Activated CD4-positive, alpha-beta memory T cell treated with anti-CD3 and anti-CD28 coated beads, Interleukin-2, amount 10 ng/mL, durations not matched to agents 7 days and 5 days (primary cell): ENCODE data around the gene USH1G. TPM values are rescaled to one million over a fixed set of nuclear protein-coding genes. Genes with fewer than 3 reads are reported as not detected.
"Not testable (repeated sequence)": the region's sequence is repeated elsewhere in the genome, so short reads cannot be mapped to it uniquely, and the experiment has no call there.

Experiments used
- CTCF ChIA-PET: fragments of 350-600 bp; sonication (Branson Sonifier 250); formaldehyde crosslinking; loops from one replicate; lab custom pipeline; 2021; ENCODE audit warnings: antibody characterized with exemption, inconsistent platforms; lab: Charles Lee
- POLR2A ChIA-PET: fragments of 350-600 bp; sonication (Branson Sonifier 250); formaldehyde crosslinking; loops from one replicate; lab custom pipeline; 2021; ENCODE audit warnings: antibody characterized with exemption; lab: Charles Lee
- DNase-seq: peaks from one replicate; pipeline ENCODE4 v3.0.0-alpha.2; 2020
- H3K27ac Mint-ChIP-seq: one replicate; pipeline ENCODE4 v1.8.0; 2021; ENCODE audit warnings: mild to moderate bottlenecking, mixed read lengths
- H3K27me3 Mint-ChIP-seq: one replicate; pipeline ENCODE4 v1.8.0; 2021; ENCODE audit warnings: mixed read lengths
- H3K36me3 Mint-ChIP-seq: one replicate; pipeline ENCODE4 v1.8.0; 2021; ENCODE audit warnings: low read depth, mixed read lengths
- H3K4me1 Mint-ChIP-seq: one replicate; pipeline ENCODE4 v1.8.0; 2021; ENCODE audit warnings: mixed read lengths
- H3K4me3 Mint-ChIP-seq: one replicate; pipeline ENCODE4 v1.8.0; 2021; ENCODE audit warnings: mild to moderate bottlenecking, mixed read lengths
- H3K9me3 Mint-ChIP-seq: one replicate; pipeline ENCODE4 v1.8.0; 2021; ENCODE audit warnings: mixed read lengths
- total RNA-seq, 2 experiments: library from RNA; stranded (reverse); gene quantifications; one replicate each; pipeline ENCODE4 v1.2.3, GENCODE V29; 2021

The USH1G gene
- total RNA-seq, 2 experiments from 2014 or later, result not detected

DNA sequence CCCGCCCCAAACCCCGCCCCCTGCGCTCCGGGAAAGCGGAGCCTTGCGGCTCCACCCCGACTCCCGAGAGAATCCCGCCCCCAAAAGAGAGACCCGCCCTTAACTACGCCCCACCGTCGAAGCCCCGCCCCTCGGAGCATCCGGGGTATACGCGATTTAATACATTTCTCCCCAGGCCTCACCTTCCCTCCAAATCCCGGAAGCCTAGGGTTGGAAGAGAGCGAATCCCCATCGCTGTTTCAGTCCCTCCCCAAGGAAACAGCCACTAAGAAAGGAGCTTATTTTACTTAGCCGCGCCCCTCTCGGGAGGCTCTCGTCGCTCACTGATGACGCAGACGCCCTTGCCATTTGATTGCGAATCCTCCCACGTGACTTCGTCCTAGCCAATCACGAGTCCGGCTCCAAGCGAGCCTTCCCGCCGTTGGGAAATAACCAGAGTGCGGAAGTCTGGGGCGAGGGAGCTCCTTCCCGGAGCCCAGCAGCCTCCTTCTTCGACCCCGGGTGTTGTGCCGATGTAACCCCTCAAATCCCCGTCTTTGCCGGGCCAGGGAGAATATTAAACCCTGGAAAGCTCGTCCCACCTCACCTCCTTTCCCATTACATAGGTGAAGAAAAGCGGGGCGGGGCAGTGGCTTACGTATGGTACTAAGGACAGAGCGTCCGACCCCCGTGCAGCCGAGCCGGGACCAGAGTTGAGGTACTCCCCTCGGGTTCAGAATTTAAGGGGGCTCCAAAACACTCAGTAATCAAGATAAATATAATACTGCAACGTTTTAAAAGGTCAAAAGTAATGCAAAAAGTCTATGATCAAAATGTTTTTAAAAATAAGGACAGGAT lies 49.8 kb downstream of the USH1G start:
- DNase-seq, result peak; percentile 100
- Mint-ChIP-seq H3K9me3 (no peaks in the 10 kb centered on the region), H3K27me3 (no peaks in the 10 kb centered on the region), H3K4me3 (peak overlapping the region; percentile 96), H3K4me1 (peaks cover 40% of the 10 kb centered on the region), H3K36me3 (peaks cover 11% of the 10 kb centered on the region), H3K27ac (peak overlapping the region; percentile 86)
- POLR2A ChIA-PET, result interaction anchor here (0.8 to 2.5 kb wide), 44 partner anchors 9 to 583 kb away, joined by 3 to 18 read pairs (median 4); partner anchors contain the start of genes ATP5PD, FADS6, GGA3 and GRB2
- CTCF ChIA-PET, result interaction anchor here (0.6 to 3.9 kb wide), 17 partner anchors 9 to 397 kb away, joined by 3 to 33 read pairs (median 4); partner anchors contain the start of genes MIF4GD, OTOP2 and RAB37

GRCh38 chr17:74872313-74873036 lies 50.6 kb downstream of the USH1G start, which contains the start of gene FDXR:
TSS of gene FDXR (minus strand) at chr17:74872994. CDS start at chr17:74872944, 50 bp downstream.
- no peak for DNase-seq
- ChIA-PET CTCF (interaction anchor here (0.8 to 3.9 kb wide), 14 partner anchors 8 to 215 kb away, joined by 3 to 33 read pairs (median 4); partner anchors contain the start of gene OTOP2), POLR2A (interaction anchor here (0.8 to 2.5 kb wide), 44 partner anchors 8 to 584 kb away, joined by 3 to 18 read pairs (median 4); partner anchors contain the start of genes ATP5PD, FADS6, GGA3 and GRB2)
- Mint-ChIP-seq H3K36me3 (peaks cover 11% of the 10 kb centered on the region), H3K9me3 (no peaks in the 10 kb centered on the region), H3K27ac (peak within 1 kb of the TSS; percentile 86), H3K27me3 (no peaks in the 10 kb centered on the region), H3K4me3 (peak within 1 kb of the TSS; percentile 96), H3K4me1 (peaks cover 40% of the 10 kb centered on the region)

DNA sequence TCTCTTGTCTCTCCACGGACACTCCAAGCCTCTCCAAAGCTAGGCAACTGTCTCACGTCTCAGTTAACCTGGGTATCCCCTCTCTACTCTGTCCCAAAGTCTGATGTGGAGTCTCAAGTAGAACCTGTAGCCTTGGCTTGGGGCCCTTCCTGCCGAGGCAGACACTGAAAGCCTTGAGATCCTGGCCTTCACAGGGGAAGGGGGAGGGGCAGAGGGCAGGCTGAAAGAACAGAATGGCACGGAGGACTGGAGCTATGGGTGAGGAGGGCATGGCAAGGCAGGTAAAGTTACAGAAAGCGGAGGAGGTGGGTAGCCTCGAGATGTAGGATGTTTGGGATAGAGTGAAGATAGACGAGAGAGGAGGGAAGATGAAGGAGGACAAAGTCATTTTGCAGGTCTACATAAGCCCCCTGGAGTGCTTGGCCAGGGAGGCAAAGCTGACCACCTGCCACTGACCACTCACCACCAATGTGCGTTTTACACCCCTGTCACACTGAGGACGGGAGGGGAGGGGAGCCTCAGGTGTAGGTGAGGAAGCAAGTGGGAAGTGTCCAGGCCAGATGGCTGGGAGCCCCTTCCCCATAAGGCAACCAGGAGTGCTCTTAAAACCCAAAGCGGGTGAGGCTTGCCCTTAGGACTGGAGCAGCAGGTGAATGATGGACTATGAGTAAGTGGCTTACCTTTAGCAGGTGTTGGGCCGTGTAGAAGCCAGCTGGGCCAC lies 51.5 kb downstream of the USH1G start:
- Mint-ChIP-seq H3K9me3 (no peaks in the 10 kb centered on the region), H3K27ac (peak overlapping the region; percentile 7), H3K27me3 (no peaks in the 10 kb centered on the region), H3K36me3 (peaks cover 11% of the 10 kb centered on the region), H3K4me3 (peak overlapping the region; percentile 96), H3K4me1 (peaks cover 40% of the 10 kb centered on the region)
- DNase-seq, result no peak
- CTCF ChIA-PET, result interaction anchor here (0.9 to 3.1 kb wide), 4 partner anchors 10 to 127 kb away, joined by 3 to 33 read pairs (median 10); no protein-coding TSS in a partner anchor
- POLR2A ChIA-PET, result interaction anchor here (1.4 to 2.4 kb wide), 5 partner anchors 10 to 418 kb away, joined by 3 to 17 read pairs (median 10); partner anchors contain the start of genes GRIN2C, NAT9 and SLC25A19

DNA sequence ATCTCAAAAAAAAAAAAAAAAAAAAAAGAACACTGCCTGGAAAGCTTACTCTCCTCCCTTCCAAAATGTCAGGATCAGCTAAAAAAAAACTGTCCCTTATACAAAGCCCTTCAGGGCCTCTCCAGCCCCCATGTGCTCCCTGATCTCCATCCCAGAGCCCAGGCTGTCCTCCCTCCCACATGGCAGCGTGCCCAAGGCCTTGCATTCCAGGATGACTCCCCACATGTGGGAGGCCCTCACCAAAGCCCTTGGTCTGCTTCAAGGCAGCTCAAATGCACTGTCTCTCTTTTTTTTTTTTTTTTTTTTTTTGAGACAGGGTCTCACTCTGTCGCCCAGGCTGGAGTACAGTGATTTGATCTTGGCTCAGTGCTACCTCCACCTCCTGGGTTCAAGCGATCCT lies 52.5 kb downstream of the USH1G start:
- DNase-seq, result no peak
- H3K9me3 Mint-ChIP-seq, result no peaks in the 10 kb centered on the region
- no peak overlapping the region for H3K4me3 Mint-ChIP-seq
- peak overlapping the region; percentile 42 for H3K27ac Mint-ChIP-seq
- POLR2A ChIA-PET, result interaction anchor here (1.4 kb wide), 1 partner anchor 11 kb away, joined by 3 read pairs; the partner anchor contains the start of gene GRIN2C
- H3K36me3 Mint-ChIP-seq, result peaks cover 11% of the 10 kb centered on the region
- no peaks in the 10 kb centered on the region for H3K27me3 Mint-ChIP-seq
- peaks cover 40% of the 10 kb centered on the region for H3K4me1 Mint-ChIP-seq
- CTCF ChIA-PET, result interaction anchor here (0.7 to 3.1 kb wide), 4 partner anchors 9 to 213 kb away, joined by 3 to 33 read pairs (median 3); no protein-coding TSS in a partner anchor

DNA sequence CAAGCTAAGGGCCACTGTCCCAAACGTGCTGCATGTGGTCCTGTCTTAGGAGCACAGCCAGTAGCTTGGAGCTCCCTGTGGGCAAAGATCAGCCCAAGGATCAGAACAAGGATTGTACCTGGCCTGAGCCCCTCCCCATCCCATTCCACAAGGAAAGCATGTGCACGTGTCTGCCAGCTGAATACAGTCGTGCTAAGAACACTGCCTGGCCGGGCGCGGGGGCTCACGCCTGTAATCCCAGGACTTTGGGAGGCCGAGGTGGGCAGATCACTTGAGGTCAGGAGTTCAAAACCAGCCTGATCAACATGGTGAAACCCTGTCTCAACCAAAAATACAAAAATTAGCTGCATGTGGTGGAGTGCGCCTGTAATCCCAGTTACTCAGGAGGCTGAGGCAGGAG lies 53.0 kb downstream of the USH1G start:
- H3K9me3 Mint-ChIP-seq, POLR2A ChIA-PET, H3K4me3 Mint-ChIP-seq, H3K27ac Mint-ChIP-seq, DNase-seq, H3K27me3 Mint-ChIP-seq: not testable (repeated sequence)
- CTCF ChIA-PET, result interaction anchor here (0.7 to 1.0 kb wide), 2 partner anchors 124 to 213 kb away, joined by 3 read pairs; no protein-coding TSS in a partner anchor
- Mint-ChIP-seq H3K4me1 (peaks cover 39% of the 10 kb centered on the region), H3K36me3 (peaks cover 11% of the 10 kb centered on the region)

- no peak for DNase-seq
- Mint-ChIP-seq H3K27me3 (no peaks in the 10 kb centered on the region), H3K9me3 (no peaks in the 10 kb centered on the region), H3K36me3 (peaks cover 11% of the 10 kb centered on the region), H3K4me3 (no peak overlapping the region), H3K27ac (no peak overlapping the region), H3K4me1 (peaks cover 39% of the 10 kb centered on the region)
- CTCF ChIA-PET, result interaction anchor here (1.6 kb wide), 1 partner anchor 211 kb away, joined by 6 read pairs; no protein-coding TSS in a partner anchor
- POLR2A ChIA-PET, result no interaction called here
Measured at GRCh38 chr17:74868908-74869255, 54.2 kb downstream of the USH1G start.

GRCh38 chr17:74868251-74868907 lies 54.7 kb downstream of the USH1G start:
- peaks cover 12% of the 10 kb centered on the region for H3K36me3 Mint-ChIP-seq
- ChIA-PET CTCF (interaction anchor here (0.6 to 1.6 kb wide), 3 partner anchors 9 to 559 kb away, joined by 3 to 6 read pairs (median 4); no protein-coding TSS in a partner anchor), POLR2A (no interaction called here)
- H3K27me3 Mint-ChIP-seq, result no peaks in the 10 kb centered on the region
- no peaks in the 10 kb centered on the region for H3K9me3 Mint-ChIP-seq
- no peak overlapping the region for H3K27ac Mint-ChIP-seq
- DNase-seq, result no peak
- H3K4me3 Mint-ChIP-seq, result no peak overlapping the region
- peaks cover 36% of the 10 kb centered on the region for H3K4me1 Mint-ChIP-seq

DNA sequence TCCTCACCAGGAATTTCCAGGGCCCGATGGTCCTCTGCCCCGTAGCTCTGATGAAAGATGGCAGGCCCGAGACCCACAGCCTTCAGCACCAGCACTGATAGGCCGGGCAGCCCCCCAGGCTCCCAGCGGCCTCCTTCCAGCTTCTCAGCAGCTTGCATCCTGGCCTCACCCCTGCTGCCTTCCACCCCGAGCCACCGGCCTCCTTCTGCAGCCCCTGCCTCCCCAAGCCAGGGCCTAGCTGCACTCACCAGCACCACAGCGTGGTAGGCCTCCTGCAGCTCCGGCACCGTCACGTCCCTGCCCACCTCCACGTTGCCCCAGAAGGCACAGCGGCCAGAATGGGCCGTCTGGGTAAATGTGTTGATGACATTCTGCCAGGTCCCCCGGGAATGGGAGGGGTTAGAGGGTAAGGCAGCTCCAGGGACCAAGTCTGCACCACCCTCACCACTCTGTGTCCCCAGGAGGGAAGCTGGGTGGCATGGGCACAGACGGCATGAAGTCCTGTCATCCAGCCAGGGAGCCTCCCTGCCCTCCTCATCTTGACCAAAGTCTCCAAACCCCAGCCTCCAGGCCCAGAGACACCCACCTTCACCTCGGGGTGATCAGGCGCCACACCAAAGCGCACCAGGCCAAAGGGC lies 56.7 kb downstream of the USH1G start:
- H3K36me3 Mint-ChIP-seq, result peaks cover 14% of the 10 kb centered on the region
- peaks cover 25% of the 10 kb centered on the region for H3K4me1 Mint-ChIP-seq
- DNase-seq, result no peak
- H3K9me3 Mint-ChIP-seq, result no peaks in the 10 kb centered on the region
- H3K4me3 Mint-ChIP-seq, result no peak overlapping the region
- H3K27ac Mint-ChIP-seq, result no peak overlapping the region
- H3K27me3 Mint-ChIP-seq, result peaks cover 8% of the 10 kb centered on the region
- POLR2A ChIA-PET, result interaction anchor here (1.8 kb wide), 1 partner anchor 75 kb away, joined by 7 read pairs; no protein-coding TSS in a partner anchor
- CTCF ChIA-PET, result interaction anchor here (0.7 to 8.1 kb wide), 10 partner anchors 8 to 209 kb away, joined by 3 to 56 read pairs (median 4); partner anchors contain the start of gene FDXR

Other genes starting within 250 kb of the USH1G start
- not detected for gene CD300LF, start 210.3 kb downstream of the USH1G start, total RNA-seq
- 10 to 100 TPM; 56.1 to 58.5 TPM for gene RAB37, start 186.0 kb downstream of the USH1G start, total RNA-seq
- gene NHERF1, start 174.6 kb downstream of the USH1G start, total RNA-seq, result 100 to 1,000 TPM; 320 to 328 TPM
- gene NAT9, start 146.9 kb downstream of the USH1G start, total RNA-seq, result 10 to 100 TPM; 32.1 to 32.3 TPM
- under 1 TPM in 1 of 2 experiments, not detected in 1; 0.45 TPM for gene GRIN2C, start 63.4 kb downstream of the USH1G start, total RNA-seq
- 10 to 100 TPM; 22.9 to 24.0 TPM for gene FDXR, start 50.3 kb downstream of the USH1G start, total RNA-seq
- gene FADS6, start 29.6 kb downstream of the USH1G start, total RNA-seq, result not detected
- not detected for gene OTOP2, start 1.0 kb upstream of the USH1G start, total RNA-seq
- not detected for gene OTOP3, start 12.6 kb upstream of the USH1G start, total RNA-seq
- 1 to 10 TPM in 1 of 2 experiments, under 1 TPM in 1; 0.38 to 1.4 TPM for gene HID1, start 49.5 kb upstream of the USH1G start, total RNA-seq
- gene CDR2L, start 64.4 kb upstream of the USH1G start, total RNA-seq, result under 1 TPM; 0.50 to 0.63 TPM
- 10 to 100 TPM; 45.4 to 49.6 TPM for gene MRPL58, start 89.4 kb upstream of the USH1G start, total RNA-seq
- 100 to 1,000 TPM; 242 TPM for gene ATP5PD, start 123.7 kb upstream of the USH1G start, total RNA-seq
- 10 to 100 TPM; 24.2 to 24.9 TPM for gene KCTD2, start 124.0 kb upstream of the USH1G start, total RNA-seq
- gene SLC16A5, start 164.7 kb upstream of the USH1G start, total RNA-seq, result 10 to 100 TPM; 10.4 TPM
- 10 to 100 TPM; 17.1 to 17.9 TPM for gene ARMC7, start 186.7 kb upstream of the USH1G start, total RNA-seq
- gene NT5C, start 208.5 kb upstream of the USH1G start, total RNA-seq, result 10 to 100 TPM; 68.2 to 69.4 TPM
- 100 to 1,000 TPM; 305 to 329 TPM for gene JPT1, start 231.3 kb upstream of the USH1G start, total RNA-seq